Stimulated activated CD4-positive, alpha-beta T cell treated with anti-CD3 and anti-CD28 coated beads, TNF-alpha, amount 100 ng/mL, for 4 hours (primary cell): ENCODE measurements around the gene SEPTIN8.

Experiments used
- DNase-seq, 3 experiments: peaks; one replicate each; pipeline ENCODE4 v3.0.0-alpha.2; 2020; ENCODE audit warnings: low read depth in 3 of 3

The SEPTIN8 gene

GRCh38 chr5:132764671-132765238 is 12.3 kb downstream of the SEPTIN8 start:
- no peak for DNase-seq

GRCh38 chr5:132764051-132764450 is 13.0 kb downstream of the SEPTIN8 start:
- no peak for DNase-seq

GRCh38 chr5:132763181-132764036 is 13.6 kb downstream of the SEPTIN8 start:
- no peak for DNase-seq

GRCh38 chr5:132762246-132763000 is 14.6 kb downstream of the SEPTIN8 start:
- DNase-seq: no peak

- DNase-seq: no peak
Measured at GRCh38 chr5:132761321-132762240, 15.5 kb downstream of the SEPTIN8 start.

- DNase-seq: no peak
Measured at GRCh38 chr5:132760601-132761317, 16.3 kb downstream of the SEPTIN8 start.

DNA sequence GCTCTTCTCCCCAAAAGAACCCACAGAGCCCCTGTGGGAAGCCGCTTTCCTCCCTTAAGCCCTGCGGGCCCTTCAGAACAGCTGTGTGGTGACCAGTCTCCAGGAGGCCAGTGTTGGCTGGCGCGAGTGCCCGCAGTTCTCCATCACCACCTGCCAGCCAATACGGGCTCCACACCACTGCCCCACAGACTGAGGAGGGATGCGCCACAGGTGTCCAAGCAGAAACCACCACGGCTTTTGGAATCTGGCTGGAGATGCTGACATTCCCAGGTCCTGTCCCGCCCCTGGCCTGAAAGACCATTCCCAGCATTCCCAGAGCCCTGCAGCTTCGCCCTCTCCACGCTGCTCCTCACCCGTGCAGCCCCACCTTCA is 17.0 kb downstream of the SEPTIN8 start:
- DNase-seq: no peak

- DNase-seq: no peak
Measured at GRCh38 chr5:132759114-132760048, 17.7 kb downstream of the SEPTIN8 start.

GRCh38 chr5:132758451-132758850 is 18.6 kb downstream of the SEPTIN8 start:
- no peak for DNase-seq

- no peak for DNase-seq
Measured at GRCh38 chr5:132756542-132756941, 20.5 kb downstream of the SEPTIN8 start.

DNA sequence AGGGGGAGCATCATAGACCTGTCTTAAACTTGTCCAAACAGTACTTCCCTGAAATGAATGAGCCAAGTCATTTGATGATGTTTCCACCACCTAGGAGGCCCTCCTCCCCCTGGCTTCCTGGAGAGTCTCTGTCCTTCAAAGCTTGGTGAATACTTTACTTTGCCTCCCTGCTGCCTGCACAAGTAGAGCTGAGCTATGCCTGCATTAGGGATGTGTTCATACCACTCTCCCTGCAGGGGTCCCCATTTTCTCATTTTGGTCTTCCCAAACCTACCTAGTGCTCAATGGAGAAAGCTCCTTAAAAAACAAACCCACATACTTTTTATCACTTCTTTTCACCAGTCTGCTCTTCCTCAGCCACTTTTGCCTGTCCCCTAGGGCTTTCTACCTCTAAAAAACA is 22.1 kb downstream of the SEPTIN8 start:
- DNase-seq: no peak

DNA sequence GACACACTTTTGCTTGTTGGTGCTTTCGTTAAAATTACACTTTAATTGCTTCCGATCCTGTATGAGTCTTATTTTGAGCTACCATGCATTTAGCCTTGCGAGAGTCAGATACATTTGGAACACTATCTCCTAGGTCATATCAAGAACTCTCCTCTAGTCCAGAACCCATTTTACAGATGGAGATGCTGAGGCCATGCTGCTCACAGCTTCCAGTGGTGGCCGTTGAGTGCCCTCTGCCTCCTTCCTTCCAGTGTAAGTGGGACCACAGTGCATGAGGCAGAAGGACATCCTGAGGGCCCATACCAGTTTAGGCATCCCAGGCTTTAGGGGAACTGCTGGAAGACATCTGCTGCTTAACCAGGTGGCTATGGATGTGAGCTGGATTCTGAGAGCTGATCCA is 22.9 kb downstream of the SEPTIN8 start:
- DNase-seq: no peak

GRCh38 chr5:132753135-132753987 is 23.7 kb downstream of the SEPTIN8 start:
- no peak for DNase-seq

DNA sequence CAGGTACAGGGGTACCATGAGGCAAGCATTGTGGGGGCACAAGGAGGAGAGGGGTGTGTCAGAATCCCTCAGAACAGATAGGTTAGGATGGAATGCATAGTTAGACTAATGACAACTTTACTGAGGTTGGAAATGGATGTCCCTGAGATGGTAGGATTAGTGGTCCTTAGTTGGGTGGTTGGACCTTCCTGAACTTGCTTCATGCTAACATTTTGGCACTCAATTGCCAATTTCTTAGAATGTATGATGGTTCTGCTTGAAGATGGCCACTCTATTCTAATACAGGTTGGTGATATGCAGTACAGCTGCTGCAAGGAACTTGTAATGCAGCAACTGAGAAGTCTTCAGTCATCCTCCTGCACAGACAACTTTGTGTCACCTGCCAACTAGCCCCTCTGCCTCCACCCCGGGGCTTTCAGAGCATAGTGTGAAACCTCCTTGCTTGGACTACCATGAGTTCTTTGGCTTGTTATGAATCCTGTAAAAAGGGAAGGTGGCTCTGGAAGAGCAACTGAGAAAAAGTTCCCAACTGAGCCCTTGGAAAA is 24.4 kb downstream of the SEPTIN8 start:
- no peak for DNase-seq

DNA sequence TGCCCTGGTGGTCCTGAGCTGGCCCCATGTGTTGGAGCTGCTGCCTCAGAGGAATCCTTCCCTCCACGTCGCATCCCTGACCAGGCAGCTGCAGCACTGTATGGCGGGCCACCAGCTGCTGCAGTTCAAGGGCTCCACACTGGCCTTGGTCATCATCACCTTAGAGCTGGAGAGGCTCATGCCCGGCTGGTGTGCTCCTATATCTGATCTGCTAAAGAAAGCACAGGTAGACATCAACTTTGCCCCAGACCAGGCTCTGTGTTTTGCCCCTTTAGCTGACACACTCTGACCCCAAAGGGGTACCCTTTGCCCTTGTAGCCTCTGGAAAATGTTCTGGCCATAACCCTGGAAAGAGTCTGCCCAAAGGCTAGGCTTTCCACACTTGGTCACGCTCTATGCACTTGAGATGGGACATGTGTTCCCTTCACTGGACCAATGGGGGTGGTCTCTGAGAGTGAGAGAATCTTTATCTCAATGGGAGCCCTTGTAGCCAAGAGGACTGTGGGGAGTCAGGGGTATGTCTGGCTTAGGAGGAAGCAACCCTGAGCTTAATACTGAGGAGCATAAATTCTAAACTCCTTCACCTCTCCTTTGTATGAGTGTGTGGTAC is 25.0 kb downstream of the SEPTIN8 start:
- DNase-seq: no peak

GRCh38 chr5:132751444-132751843 is 25.6 kb downstream of the SEPTIN8 start:
- no peak for DNase-seq

DNA sequence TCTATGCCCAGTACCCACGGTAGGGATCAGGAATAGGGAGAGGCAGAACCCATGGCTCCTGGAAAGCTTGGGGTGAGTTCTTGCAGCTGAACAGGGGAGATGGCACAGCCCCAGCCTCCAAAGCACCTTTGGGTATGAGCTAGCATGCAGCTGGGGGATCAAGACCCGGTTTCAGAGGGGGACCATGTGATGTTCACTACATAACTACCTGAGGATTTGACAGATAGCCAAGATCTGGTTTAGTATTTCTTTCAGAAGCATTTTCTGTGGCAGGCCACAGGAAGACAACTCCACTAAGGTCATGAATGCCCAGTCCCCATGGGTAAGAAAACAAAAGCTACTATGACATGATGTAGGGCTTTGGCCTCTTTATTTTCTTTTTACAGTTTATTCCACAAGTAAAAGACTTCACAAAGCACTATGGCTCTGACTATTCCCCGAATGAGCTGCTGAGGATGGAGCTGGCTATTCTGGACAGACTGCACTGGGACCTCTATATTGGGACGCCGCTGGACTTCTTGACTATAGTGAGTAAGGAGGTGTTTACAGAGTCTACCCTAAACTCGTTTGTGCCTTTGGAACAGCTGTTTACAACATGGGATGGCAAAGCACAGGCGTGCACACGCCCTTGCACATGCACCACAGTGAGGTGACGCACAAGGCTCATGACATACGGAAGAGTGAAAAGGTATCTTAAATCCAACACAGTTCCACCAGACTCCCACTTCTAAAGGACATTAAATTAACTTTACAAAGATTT is 26.4 kb downstream of the SEPTIN8 start:
- no peak for DNase-seq
